HEK293T (cell line): ENCODE results near the gene SIM1.

ENCODE experiments used
- CTCF ChIA-PET: fragments of 350-600 bp; formaldehyde crosslinking; extraction: SDS; loops from one replicate; lab custom pipeline; 2021; ENCODE audit warnings: antibody characterized with exemption, inconsistent platforms; lab: Yijun Ruan, JAX
- POLR2A ChIA-PET: fragments of 350-600 bp; formaldehyde crosslinking; extraction: SDS; loops from one replicate; lab custom pipeline; 2020; ENCODE audit warnings: antibody characterized with exemption, inconsistent platforms; lab: Yijun Ruan, JAX
- DNase-seq: peaks from one replicate; pipeline ENCODE4 v3.0.0; 2012; ENCODE audit warnings: mixed read lengths; ENCODE audit errors: extremely low spot score
- ARNT ChIP-seq: fragments of 450-650 bp; IDR thresholded peaks from 2 replicates; pipeline ENCODE4 v1.6.1; 2017; ENCODE audit warnings: mild to moderate bottlenecking
- BHLHE40 ChIP-seq: fragments of 450-650 bp; IDR thresholded peaks from 2 replicates; pipeline ENCODE4 v1.6.1; 2016; ENCODE audit warnings: mild to moderate bottlenecking, moderate library complexity, borderline replicate concordance
- CTBP1 ChIP-seq: fragments of 450-650 bp; IDR thresholded peaks from 2 replicates; pipeline ENCODE4 v1.6.1; 2016; ENCODE audit warnings: borderline replicate concordance
- ELF4 ChIP-seq: fragments of 450-650 bp; IDR thresholded peaks from 2 replicates; pipeline ENCODE4 v1.6.1; 2017; ENCODE audit warnings: antibody characterized with exemption
- FOXA1 ChIP-seq: fragments of 450-650 bp; IDR thresholded peaks from 2 replicates; pipeline ENCODE4 v1.6.1; 2016; ENCODE audit warnings: mild to moderate bottlenecking
- FOXK2 ChIP-seq: fragments of 450-650 bp; IDR thresholded peaks from 2 replicates; pipeline ENCODE4 v1.6.1; 2016; ENCODE audit warnings: mild to moderate bottlenecking
- FOXM1 ChIP-seq: fragments of 450-650 bp; IDR thresholded peaks from 2 replicates; pipeline ENCODE4 v1.6.1; 2017; ENCODE audit warnings: mild to moderate bottlenecking, borderline replicate concordance
- HDGF ChIP-seq: fragments of 450-650 bp; IDR thresholded peaks from 2 replicates; pipeline ENCODE4 v1.6.1; 2017; ENCODE audit warnings: antibody characterized with exemption, borderline replicate concordance
- L3MBTL2 ChIP-seq: fragments of 450-650 bp; conservative IDR thresholded peaks from 2 replicates; pipeline ENCODE4 v1.6.1; 2016; ENCODE audit warnings: mild to moderate bottlenecking
- LEF1 ChIP-seq: fragments of 450-650 bp; IDR thresholded peaks from 2 replicates; pipeline ENCODE4 v1.6.1; 2017; ENCODE audit warnings: mild to moderate bottlenecking, borderline replicate concordance
- NFRKB ChIP-seq: fragments of 450-650 bp; IDR thresholded peaks from 2 replicates; pipeline ENCODE4 v1.6.1; 2016; ENCODE audit warnings: mild to moderate bottlenecking, moderate library complexity
- SP1 ChIP-seq: fragments of 450-650 bp; IDR thresholded peaks from 2 replicates; pipeline ENCODE4 v1.6.1; 2017
- SUZ12 ChIP-seq: fragments of 450-650 bp; IDR thresholded peaks from 2 replicates; pipeline ENCODE4 v1.6.1; 2016; ENCODE audit warnings: mild to moderate bottlenecking
- TARDBP ChIP-seq: fragments of 450-650 bp; IDR thresholded peaks from 2 replicates; pipeline ENCODE4 v1.6.1; 2016
- ZNF384 ChIP-seq: fragments of 450-650 bp; IDR thresholded peaks from 2 replicates; pipeline ENCODE4 v1.6.1; 2016
- TF ChIP-seq, protein P1 (sequence below): fragments of 450-650 bp; IDR thresholded peaks from 2 replicates; pipeline ENCODE4 v1.6.1; 2016

Gene SIM1

GRCh38 chr6:100487638-100488037 lies 22.9 kb upstream of the SIM1 start:
- POLR2A ChIA-PET: no interaction called here
- TF ChIP-seq ZNF384: no peak
- TF ChIP-seq, protein P1, sequence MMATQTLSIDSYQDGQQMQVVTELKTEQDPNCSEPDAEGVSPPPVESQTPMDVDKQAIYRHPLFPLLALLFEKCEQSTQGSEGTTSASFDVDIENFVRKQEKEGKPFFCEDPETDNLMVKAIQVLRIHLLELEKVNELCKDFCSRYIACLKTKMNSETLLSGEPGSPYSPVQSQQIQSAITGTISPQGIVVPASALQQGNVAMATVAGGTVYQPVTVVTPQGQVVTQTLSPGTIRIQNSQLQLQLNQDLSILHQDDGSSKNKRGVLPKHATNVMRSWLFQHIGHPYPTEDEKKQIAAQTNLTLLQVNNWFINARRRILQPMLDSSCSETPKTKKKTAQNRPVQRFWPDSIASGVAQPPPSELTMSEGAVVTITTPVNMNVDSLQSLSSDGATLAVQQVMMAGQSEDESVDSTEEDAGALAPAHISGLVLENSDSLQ: no peak
- no peak for TF ChIP-seq TARDBP
- TF ChIP-seq FOXA1: no peak
- TF ChIP-seq FOXK2: no peak
- no peak for TF ChIP-seq SUZ12
- TF ChIP-seq FOXM1: no peak
- TF ChIP-seq LEF1: no peak
- TF ChIP-seq ARNT: no peak
- CTCF ChIA-PET: interaction anchor here (1.1 kb wide), 1 partner anchor 28 kb away, joined by 3 read pairs; no protein-coding TSS in a partner anchor
- DNase-seq: no peak

- TF ChIP-seq FOXM1: no peak
- TF ChIP-seq FOXK2: no peak
- TF ChIP-seq LEF1: no peak
- no peak for TF ChIP-seq BHLHE40
- no peak for TF ChIP-seq HDGF
- TF ChIP-seq CTBP1: no peak
- no peak for TF ChIP-seq L3MBTL2
- TF ChIP-seq ZNF384: no peak
- TF ChIP-seq TARDBP: no peak
- TF ChIP-seq SUZ12: no peak
- ChIA-PET POLR2A (no interaction called here), CTCF (no interaction called here)
- DNase-seq: no peak
Measured at GRCh38 chr6:100485268-100485667, 20.5 kb upstream of the SIM1 start.

- ChIA-PET CTCF (no interaction called here), POLR2A (no interaction called here)
- DNase-seq: no peak
- no peak for TF ChIP-seq FOXM1
- no peak for TF ChIP-seq ARNT
- TF ChIP-seq HDGF: no peak
- TF ChIP-seq L3MBTL2: no peak
- TF ChIP-seq NFRKB: no peak
- TF ChIP-seq FOXK2: no peak
- TF ChIP-seq TARDBP: no peak
- no peak for TF ChIP-seq BHLHE40
- no peak for TF ChIP-seq ELF4
- TF ChIP-seq LEF1: no peak
- TF ChIP-seq SUZ12: no peak
- TF ChIP-seq CTBP1: no peak
- TF ChIP-seq SP1: no peak
- TF ChIP-seq FOXA1: no peak
- TF ChIP-seq, protein P1: no peak
- no peak for TF ChIP-seq ZNF384
Measured at GRCh38 chr6:100484474-100484873, 19.8 kb upstream of the SIM1 start.

- ChIA-PET POLR2A (no interaction called here), CTCF (no interaction called here)
- TF ChIP-seq CTBP1: no peak
- TF ChIP-seq BHLHE40: no peak
- no peak for TF ChIP-seq FOXK2
- TF ChIP-seq ZNF384: no peak
- TF ChIP-seq SP1: no peak
- TF ChIP-seq L3MBTL2: no peak
- no peak for TF ChIP-seq SUZ12
- no peak for TF ChIP-seq LEF1
- TF ChIP-seq FOXM1: no peak
- no peak for TF ChIP-seq ELF4
- no peak for TF ChIP-seq ARNT
- TF ChIP-seq, protein P1: no peak
- TF ChIP-seq HDGF: no peak
- DNase-seq: no peak
Measured at GRCh38 chr6:100482698-100483097, 18.0 kb upstream of the SIM1 start.

DNA sequence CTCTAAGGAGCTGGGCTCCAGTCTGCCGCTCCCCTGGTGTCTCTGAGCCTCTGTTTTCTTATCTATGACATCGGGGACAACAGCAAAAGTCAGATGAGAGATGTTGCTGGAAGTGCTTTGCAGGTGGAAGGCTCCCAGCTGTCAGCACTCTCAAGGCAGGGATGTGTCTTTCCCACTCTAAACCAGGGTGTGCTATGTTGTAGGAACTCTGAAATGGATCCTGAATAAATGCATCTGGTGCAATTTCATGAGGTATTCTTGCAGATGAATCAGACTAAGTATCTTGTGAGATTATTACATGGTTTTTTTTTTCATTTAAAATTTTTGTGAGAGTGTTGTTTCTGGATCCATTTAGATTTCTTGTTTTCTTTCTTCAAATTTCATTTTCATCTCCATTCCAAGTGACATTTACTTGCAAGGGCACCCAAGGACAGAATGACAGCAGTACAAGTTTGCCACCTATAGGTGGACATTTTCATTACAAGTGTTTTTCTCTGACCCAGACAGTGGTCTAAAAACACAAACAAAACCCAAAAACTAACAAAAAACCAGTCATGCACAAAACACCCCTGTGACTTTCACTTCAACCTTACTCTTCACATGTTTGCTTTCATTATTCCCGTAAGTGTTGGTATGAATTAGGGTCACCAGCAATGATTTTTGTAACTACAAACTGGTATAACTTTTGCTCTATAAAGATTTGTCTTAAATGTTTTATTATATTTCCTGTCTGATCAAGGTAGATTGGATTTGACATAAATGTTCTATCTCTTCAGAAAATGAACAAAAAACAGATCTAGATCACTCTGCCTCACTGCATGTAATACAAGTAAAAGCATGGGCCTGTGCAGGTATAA lies 14.7 kb upstream of the SIM1 start:
- no peak for DNase-seq
- ChIA-PET CTCF (interaction anchor here (1.2 to 1.3 kb wide), 2 partner anchors 18 to 362 kb away, joined by 3 to 5 read pairs; no protein-coding TSS in a partner anchor), POLR2A (no interaction called here)
- TF ChIP-seq BHLHE40: no peak
- TF ChIP-seq, protein P1: 0 out of 2 replicates have a peak, but pooled peaks have one; percentile 13
